NCI-H2029 treated with DMSO at 0.1 percent for 48 hours (cell line): ENCODE measurements around the gene FAM168B.

Source experiments
- DNase-seq: peaks from one replicate; lab custom pipeline; 2025; lab: John Stamatoyannopoulos, UW

FAM168B gene

GRCh38 chr2:131022731-131023130 is 70.5 kb downstream of the FAM168B start:
- no peak for DNase-seq

- no peak for DNase-seq
Observed at GRCh38 chr2:131016826-131017741, 76.2 kb downstream of the FAM168B start.

GRCh38 chr2:131015764-131016163 is 77.5 kb downstream of the FAM168B start:
- DNase-seq, result no peak

- DNase-seq, result no peak
Observed at GRCh38 chr2:131014141-131014540, 79.1 kb downstream of the FAM168B start.

- DNase-seq, result no peak
Observed at GRCh38 chr2:131011486-131011885, 81.8 kb downstream of the FAM168B start.

- DNase-seq, result no peak
Observed at GRCh38 chr2:131010566-131010965, 82.7 kb downstream of the FAM168B start.

- DNase-seq, result no peak
Observed at GRCh38 chr2:131009713-131010475, 83.4 kb downstream of the FAM168B start.

- no peak for DNase-seq
Observed at GRCh38 chr2:131008967-131009366, 84.3 kb downstream of the FAM168B start.

GRCh38 chr2:131006561-131006960 is 86.7 kb downstream of the FAM168B start:
- no peak for DNase-seq

GRCh38 chr2:131005216-131005935 is 87.9 kb downstream of the FAM168B start:
- no peak for DNase-seq

- DNase-seq, result no peak
Observed at GRCh38 chr2:131004446-131005209, 88.6 kb downstream of the FAM168B start.

GRCh38 chr2:130998561-130998960 is 94.7 kb downstream of the FAM168B start:
- no peak for DNase-seq
